Stimulated activated CD4-positive, alpha-beta T cell treated with anti-CD3 and anti-CD28 coated beads, TNF-alpha, amount 100 ng/mL, for 4 hours (primary cell): ENCODE measurements around the gene USP34.

Source experiments
- DNase-seq, 3 experiments: peaks; one replicate each; pipeline ENCODE4 v3.0.0-alpha.2; 2020; ENCODE audit warnings: low read depth in 3 of 3

Gene USP34

DNA sequence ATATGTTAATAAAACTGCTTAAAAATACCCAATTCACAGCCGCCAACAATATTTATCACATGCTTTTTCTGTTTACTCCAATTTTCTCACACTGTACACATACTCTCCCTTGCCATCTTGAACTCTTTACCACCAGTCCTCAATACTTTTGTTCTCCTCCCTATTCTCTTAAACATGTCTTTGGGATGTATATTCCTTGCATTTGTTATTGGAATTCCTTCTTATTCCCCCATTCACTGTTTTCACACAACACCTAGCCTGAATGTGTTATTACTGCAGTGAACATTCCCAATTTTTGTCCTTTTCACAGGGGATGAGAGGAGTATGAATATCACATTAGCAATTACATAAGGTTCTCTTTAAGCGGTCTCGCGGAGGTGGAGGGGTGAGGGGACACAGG is 94.7 kb downstream of the USP34 start:
- DNase-seq, result no peak

DNA sequence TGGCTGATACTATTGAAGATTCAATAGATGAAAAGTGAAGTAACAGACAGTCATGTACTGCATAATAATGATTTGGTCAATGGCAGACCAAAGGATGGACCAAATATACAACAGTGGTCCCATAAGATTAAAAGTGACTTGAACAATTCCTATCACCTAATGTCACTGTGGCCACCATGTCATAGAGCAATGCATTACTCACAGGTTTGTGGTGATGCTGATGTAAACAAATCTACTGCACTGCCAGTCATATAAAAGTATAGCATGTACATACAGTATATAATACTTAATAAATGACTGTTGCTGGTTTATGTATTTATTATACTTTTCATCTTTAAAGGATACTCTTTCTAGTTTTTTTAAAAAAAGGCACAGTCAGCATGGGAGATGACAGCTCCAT is 99.9 kb downstream of the USP34 start:
- DNase-seq, result no peak

DNA sequence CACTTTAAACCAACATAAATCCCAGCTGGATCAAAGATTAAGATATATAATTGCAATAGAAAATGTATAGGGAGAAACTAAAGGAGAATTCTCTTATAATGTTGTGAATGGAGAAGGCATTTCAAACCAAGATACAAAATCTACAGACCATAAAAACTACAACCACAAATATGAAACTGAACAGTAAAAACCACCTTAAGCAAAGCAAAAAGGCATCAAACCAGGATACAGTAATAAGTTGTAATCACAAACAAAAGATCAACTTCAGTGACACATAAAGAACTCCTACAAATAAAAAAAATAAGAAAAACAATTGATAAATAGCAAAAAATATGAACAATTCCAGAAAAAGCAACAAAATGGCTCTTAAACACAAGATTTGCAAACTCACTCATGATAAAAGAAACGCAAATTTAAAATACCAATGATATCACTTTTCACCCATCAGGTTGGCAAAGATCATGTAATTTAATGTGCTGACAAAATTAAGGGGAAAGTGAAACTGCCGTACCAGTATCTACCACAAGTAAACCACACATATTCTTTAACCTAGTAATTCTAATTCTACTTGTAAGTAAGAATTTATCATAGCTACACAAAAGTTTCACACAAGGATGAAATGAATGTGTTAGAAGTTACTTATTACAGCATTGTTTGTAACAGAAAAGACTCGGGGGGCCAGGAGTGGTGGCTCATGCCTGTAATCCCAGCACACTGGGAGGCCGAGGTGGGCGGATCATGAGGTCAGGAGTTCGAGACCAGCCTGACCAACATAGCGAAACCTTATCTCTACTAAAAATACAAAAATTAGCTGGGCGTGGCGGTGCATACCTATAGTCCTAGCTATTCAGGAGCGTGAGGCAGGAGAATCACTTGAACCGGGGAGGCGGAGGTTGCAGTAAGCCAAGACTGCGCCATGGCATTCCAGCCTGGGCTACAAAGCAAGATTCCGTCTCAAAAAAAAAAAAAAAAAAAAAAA is 101.9 kb downstream of the USP34 start:
- DNase-seq, result no peak

DNA sequence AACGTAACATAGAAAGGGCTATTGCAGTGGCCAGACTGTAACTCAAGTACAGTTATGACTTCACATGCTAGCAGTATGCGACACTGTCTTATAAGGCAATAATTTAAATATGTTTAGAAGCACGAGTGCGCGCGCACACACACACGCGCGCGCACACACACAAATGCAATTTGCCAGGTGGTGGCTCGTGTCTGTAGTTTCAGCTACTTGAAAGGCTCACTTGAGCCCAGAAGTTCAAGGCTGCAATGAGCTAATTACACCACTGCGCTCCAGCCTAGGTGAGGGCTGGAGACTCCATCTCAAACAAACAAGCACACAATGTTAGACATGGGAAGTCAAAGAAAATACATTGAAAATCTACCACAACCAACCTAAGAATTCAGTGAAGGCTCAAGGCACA is 103.7 kb downstream of the USP34 start:
- no peak for DNase-seq

DNA sequence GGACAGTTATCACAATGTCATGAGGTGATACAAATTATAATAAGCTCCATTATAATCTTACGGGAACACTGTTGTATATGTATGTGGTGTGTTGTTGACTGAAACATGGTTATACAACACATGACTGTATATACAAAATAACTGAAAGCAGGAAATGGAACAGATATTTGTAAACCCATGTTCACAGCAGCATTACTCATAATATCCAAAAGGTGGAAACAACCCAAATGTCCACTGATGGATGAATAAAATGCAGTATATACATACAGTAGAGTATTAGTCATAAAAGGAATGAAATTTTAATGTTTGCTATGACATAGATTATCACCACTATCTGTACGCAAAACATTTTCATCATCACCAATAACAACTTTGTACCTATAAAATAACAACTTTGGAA is 107.3 kb downstream of the USP34 start:
- no peak for DNase-seq

DNA sequence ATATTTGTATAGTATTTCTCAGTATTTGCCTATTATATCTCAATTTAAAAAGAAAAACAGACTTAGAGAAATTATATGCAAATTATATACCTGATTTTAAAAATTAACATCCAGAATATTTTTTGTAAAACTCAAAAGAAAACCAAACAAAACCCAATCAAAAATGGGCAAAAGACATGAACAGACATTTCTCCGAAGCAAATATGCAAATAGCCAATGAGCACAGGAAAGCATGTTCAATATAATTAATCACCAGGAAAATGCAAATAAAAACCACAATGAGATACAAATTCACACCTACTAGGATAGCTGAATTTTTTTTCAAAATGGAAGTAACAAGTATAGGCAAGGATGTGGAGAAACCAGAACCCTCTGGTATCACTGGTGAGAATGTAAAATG is 108.0 kb downstream of the USP34 start:
- DNase-seq, result no peak

DNA sequence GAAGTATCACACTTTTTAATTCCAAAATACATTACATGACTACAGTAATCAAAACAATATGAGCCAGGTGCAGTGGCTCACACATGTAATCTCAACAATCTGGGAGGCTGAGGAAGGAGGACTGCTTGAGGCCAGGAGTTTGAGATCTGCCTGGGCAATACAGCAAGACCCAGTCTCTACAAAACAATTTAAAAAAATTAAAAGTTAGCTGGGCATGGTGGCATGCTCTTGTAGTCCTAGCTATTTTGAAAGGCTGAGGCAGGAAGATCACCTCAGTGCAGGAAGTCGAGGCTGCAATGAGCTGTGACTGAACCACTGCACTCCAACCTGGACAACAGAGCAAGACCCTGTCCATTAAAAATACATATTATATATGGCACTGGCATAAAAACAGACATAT is 109.8 kb downstream of the USP34 start:
- DNase-seq, result no peak

DNA sequence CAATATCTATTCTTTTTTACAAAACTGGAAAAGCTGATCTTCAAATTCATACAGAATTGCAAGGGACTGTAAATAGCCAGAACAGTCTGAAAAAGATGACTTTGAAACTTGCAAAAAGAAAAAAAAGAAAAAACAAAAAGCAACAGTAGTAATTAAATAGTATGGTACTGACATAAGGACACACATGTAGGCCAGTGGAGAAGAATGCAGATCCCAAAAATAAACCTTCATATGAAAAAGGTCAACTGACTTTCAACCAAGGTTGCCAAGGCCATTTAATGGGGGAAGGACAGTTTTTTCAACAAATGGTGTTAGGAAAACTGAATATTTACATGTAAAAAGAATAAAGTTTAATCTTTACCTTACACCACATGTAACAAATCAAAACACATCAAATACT is 111.8 kb downstream of the USP34 start:
- no peak for DNase-seq

DNA sequence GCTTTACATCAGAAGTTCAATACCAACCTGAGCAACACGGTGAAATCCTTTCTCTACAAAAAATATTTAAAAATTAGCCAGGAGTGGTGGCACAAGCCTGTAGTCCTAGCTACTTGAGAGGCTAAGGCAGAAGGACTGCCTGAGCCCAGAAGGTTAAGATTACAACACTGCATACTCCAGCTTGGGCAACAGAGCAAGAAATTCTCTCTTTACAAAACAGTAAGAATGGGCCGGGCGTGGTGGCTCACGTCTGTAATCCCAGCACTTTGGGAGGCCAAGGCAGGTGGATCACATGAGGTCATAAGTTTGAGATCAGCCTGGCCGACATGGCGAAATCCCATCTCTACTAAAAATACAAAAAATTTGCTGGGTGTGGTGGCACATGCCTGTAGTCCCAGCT is 113.2 kb downstream of the USP34 start:
- no peak for DNase-seq

DNA sequence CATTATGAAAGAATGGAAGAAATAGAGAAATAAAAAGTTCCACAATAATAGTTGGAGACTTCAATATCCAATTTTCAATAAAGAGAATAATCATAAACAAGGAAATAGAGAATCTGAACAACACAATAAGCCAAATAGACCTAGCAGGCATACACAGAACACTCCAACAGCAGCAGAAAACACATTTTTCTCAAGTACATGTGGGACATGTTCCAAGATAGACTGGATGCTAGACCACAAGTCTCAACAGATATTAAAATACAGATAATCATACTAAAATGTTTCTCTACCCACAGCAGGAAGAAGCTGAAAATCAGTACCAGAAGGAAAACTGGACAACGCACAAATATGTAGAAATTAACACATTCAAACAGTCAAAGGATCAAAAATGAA is 113.9 kb downstream of the USP34 start:
- no peak for DNase-seq

DNA sequence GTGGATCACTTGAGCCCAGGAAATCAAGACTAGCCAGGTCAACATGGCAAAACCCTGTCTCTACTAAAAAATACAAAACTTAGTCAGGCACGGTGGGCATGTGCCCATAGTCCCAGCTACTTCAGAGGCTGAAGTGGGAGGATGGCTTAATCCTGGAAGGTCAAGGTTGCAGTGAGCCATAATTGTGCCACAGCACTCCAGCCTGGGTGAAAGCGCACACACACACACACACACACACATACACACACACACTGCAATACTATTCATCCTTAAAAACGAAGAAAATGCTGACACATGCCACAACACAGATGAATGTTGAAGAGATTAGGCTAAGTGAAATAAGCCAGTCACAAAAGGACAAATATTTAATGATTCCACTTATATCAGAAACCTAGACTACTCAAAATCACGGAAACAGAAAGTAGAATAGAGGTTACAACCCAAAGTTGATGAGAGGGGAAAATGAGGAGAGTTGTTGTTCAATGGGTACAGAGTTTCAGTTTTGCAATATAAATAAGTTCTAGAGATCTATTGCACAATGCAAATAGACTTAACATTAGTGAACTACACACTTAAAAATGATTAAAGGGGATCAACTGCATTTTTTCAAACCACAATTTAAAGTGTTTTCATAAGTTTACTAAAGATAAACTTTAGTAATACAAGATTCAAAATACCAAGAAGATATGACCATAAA is 114.5 kb downstream of the USP34 start:
- no peak for DNase-seq

DNA sequence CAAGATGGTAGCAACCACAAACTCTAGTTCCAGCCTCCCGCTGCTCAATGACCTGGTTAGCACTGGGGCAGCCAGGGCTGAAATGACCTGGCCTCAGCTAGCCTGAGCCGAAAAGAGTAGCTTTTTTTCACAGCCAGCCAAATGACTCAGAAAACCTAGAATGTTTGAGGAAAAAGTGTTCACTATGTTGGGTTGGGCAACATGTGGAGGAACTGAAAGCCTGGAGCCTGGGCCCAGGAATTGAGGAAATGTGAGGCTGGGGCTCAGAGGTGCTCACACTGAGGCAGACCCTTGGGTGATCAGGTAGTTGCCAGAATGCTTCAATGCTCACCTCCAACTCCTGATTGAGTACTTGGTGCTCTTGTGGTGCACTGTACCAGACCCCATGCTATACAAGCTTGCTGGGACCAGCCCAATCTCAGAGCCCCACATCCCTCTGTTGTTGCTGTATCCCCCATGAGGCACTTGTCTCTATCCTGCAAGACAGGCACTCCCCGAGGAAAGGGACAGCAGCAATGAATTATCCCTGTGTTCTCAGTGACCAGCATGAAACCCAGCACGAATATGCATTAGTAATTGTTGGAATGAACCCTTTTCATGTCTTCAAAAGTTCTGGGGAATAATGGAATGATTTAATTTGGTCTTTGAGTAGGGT is 116.2 kb downstream of the USP34 start:
- DNase-seq, result no peak

DNA sequence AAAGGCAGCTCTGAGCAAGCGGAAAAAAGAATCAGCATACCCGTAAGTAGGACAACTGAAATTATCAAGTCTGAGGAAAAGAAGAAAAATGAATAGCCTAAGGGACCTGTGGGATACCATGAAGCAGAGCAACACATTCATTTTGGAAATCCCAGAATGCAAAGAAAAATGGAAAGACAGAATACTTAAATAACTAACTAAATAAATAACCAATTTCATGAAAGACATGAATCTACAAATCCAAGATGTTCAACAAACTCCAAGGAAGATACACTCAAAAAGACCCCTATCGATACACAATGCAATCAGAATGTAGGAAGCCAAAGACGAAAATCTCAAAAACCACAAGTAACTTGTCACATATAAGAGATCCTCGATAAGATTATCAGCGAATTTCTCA is 117.0 kb downstream of the USP34 start:
- DNase-seq, result no peak

DNA sequence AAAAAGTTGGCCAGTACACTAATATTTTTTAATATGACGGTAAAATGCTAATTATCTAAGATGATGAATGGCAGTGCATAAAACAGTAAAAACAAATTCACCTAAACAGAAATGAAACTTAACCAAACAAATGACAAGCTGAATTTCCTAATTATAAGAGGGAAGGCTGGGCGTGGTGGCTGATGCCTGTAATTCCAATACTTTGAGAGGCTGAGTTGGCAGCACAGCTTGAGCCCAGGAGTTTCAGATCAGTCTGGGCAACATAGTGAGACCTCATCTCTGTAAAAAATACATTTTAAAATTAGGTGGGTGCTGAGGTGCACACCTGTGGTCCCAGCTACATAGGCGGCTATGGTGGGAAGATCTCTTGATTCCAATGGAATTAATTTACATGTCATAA is 120.1 kb downstream of the USP34 start:
- DNase-seq, result no peak

DNA sequence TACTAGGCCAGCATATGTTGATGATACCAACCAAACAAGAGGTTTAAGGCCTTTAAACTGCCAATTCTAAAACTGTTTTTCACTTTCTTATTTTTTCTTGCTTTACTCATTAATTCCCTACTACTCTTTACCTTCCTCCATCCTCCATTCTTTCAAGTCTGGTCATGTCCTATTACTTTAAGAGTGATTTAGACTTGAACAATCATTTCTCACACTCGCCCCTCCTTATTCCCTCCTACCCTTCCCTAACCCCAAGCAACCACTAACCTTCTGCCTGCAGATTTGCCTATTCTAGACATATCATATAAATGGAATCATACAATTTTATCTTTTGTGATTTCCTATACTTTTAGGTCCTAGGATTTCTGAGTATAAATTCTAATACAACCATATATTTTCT is 127.7 kb downstream of the USP34 start:
- no peak for DNase-seq

DNA sequence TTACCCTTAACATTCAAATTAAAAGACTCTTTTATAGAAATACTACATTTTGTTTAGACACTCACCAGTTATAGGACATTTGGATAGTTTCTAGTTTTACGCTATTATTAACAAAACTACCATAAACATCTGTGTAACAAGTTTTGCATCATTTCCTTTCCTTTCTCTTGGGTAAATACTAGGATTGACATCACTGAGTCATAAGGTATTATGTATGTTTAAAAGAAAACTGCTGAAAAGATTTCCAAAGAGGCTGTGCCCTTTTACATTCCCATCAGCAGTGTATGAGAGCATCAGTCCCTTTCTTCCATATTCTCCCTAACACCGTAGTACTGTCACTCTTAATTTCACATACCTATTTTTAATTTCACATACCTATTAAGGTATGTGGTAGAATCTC is 130.6 kb downstream of the USP34 start:
- no peak for DNase-seq

DNA sequence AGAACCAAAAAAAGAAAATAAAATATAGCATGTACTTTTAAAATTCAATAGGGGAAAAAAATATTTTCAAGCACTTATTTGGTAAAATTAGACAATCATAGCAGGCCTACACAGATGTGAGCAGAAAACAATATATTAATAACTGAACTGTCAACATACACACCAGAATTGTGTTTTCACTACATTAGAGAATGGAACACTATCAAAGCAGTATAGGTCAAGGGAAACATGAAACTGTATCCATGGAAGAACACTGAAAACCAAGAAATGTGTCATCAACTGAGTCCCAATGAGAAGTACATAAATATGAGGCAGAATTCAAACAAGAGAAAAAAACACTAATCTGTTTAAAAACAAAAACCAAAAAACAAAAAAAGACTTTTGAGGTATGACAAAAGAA is 132.4 kb downstream of the USP34 start:
- no peak for DNase-seq

DNA sequence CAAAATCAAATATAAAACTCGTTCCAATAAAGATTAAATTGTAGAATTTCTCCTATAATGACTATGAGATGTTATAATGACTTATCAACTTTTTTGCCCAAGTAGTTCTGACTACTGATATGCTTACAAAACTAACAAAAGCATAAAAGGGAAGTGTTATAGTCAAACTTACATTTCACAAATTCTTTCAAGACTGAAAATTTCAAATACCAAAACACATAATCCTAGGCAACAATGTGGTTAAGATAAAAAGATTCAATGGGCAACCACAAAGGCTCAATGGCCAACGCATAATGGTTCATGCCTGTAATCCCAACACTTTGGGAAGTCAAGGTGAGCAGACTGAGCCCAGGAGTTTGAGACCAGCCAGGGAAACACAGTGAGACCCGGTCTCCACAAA is 135.7 kb downstream of the USP34 start:
- DNase-seq, result no peak

DNA sequence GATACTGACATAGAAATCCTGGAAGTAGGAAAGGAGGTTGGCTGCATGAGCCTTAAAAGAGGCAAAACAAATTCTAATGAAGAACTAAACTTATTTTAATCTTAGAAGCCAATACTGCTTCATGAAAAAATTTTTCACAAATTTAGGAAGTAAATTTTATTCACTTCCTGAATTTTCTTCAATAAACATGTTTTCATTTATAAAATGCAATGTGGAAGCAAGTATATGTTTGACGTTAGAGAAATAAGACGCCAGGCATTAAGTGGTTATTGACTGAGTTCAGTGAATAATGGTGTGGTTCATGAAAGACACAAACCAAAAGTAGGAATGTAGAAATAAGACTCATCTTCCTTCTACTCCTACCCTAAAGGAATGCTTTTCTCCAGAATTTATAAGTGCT is 136.4 kb downstream of the USP34 start:
- no peak for DNase-seq

DNA sequence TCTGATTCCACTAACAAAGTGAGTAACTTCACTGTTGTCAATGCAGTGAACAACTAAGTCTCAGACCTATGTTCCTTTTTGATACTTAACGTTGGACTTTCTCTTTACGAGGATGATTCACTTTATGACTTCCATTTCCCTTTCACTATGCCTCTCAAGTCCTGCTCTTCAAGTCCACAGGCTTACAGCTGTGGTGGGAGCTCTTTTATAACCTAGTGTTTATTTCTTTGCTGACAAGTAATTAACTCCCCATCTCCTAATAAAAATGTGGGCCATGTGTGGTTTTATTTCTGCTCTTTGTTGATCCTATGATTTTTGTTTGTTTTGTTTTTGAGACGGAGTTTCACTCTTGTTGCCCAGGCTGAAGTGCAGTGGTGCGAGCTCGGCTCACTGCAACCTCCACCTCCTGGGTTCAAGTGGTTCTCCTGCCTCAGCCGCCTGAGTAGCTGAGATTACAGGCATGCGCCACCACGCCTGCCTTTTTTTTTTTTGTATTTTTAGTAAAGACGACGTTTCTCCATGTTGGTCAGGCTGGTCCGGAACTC is 142.1 kb downstream of the USP34 start:
- DNase-seq, result no peak

DNA sequence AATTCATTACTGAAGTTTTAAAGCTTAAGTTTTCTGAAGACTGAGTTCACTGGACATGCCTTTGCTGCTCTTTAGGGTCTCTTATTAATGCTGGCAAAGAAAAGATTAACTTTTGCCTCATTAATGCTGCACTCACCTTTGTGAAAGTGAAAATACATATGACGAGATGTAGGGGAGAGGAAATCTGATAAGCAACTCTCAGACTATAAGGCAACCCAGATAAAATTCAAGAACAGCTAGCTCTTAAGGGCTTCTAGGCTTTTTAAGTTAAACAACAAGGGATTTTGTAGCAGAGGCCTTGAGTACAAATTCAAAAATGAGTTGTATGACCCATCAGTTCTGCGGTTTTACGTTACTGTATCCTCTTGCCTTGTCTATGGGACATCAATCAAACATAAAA is 143.7 kb downstream of the USP34 start:
- DNase-seq, result no peak

DNA sequence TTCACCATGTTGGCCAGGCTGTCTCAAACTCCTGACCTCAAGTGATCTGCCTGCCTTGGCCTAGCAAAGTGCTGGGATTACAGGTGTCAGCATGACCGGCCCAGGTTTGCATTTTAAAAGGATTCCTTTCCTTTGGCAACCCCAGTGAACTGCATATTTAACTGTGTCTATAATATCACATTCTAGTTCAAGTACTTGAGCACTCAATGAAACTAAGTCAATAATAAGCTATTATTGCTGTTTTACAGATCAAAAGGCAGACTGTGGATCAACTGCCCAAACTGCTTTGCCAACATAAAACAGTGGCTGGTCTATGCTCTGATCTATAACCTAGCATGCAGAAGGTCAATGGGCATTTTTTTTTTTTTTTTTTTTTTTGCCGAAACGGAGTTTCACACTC is 144.5 kb downstream of the USP34 start:
- no peak for DNase-seq

DNA sequence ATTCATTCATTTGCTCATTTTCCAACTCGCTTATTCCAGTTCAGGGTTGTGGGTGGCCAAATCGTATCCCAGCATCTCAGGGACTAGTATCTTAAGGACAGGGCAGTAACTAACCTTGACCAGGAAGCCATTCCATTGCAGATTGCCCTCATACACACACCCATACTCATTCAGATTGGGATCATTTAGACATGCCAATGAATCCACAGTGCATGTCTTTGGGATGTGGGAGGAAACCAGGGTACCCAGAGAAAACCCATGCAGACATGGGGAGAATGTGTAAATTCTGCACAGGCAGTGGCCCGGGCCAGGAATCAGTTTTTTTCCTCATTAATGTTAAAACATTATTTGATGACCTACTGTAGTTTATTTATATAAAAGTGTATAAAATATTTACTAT is 150.7 kb downstream of the USP34 start:
- no peak for DNase-seq
